Peyer's patch (tissue), 4 donors: Measurements from ENCODE around the gene CCDC81. TPM values are rescaled to one million over a fixed set of nuclear protein-coding genes. Genes with fewer than 3 reads are reported as not detected.

Source experiments
- DNase-seq, 3 donors: peaks; one replicate each; pipeline ENCODE4 v3.0.0-alpha.2; 2017 to 2019
- H3K27ac ChIP-seq, 4 donors: fragments of 200-600 bp; sonication (generic); one replicate each; pipeline ENCODE4 v1.5.1; 2016 to 2019
- H3K27me3 ChIP-seq, 2 donors: fragments of 200-600 bp; sonication (generic); one replicate each; pipeline ENCODE4 v1.5.1; 2019
- H3K36me3 ChIP-seq, 3 donors: fragments of 200-600 bp; sonication (generic); one replicate each; pipeline ENCODE4 v1.5.1; 2016 to 2019
- H3K4me1 ChIP-seq, 4 donors: fragments of 200-600 bp; sonication (generic); one replicate each; pipeline ENCODE4 v1.5.1; 2016 to 2019
- H3K4me3 ChIP-seq, 4 donors: fragments of 200-600 bp; sonication (generic); 1 replicate in 3 of 4; 2 replicates in 1 of 4; pipeline ENCODE4 v1.5.1; 2016 to 2019; ENCODE audit warnings: mild to moderate bottlenecking in 1 of 4
- H3K9me3 ChIP-seq, 4 donors: fragments of 200-600 bp; sonication (generic); one replicate each; pipeline ENCODE4 v1.5.1; 2016 to 2019; ENCODE audit warnings: mild to moderate bottlenecking in 1 of 4
- POLR2A ChIP-seq, 2 donors: fragments of 450-650 bp; IDR thresholded peaks; one replicate each; pipeline ENCODE4 v1.5.1; 2017; ENCODE audit warnings: antibody characterized with exemption in 2 of 2, mild to moderate bottlenecking in 2 of 2, moderate library complexity in 2 of 2
- total RNA-seq, 4 donors: library from RNA; depleted of rRNA; stranded (reverse); fragments of >200 nt; gene quantifications; one replicate each; pipeline ENCODE4 v1.1.0, GENCODE V29; 2016
- TF ChIP-seq, protein P1 (sequence below), 6 experiments: fragments of 450-650 bp in 4 of 6; fragments of 200-600 bp in 2 of 6; sonication (generic) in 1 of 6; IDR thresholded peaks; one replicate each; pipeline ENCODE4 v1.5.1; 2017 to 2019; ENCODE audit warnings: antibody characterized with exemption in 6 of 6, mild to moderate bottlenecking in 3 of 6, moderate library complexity in 1 of 6

Gene CCDC81
- total RNA-seq, 4 donors from 2014 or later: 3.1 to 22.3 TPM; not detected in 2

DNA sequence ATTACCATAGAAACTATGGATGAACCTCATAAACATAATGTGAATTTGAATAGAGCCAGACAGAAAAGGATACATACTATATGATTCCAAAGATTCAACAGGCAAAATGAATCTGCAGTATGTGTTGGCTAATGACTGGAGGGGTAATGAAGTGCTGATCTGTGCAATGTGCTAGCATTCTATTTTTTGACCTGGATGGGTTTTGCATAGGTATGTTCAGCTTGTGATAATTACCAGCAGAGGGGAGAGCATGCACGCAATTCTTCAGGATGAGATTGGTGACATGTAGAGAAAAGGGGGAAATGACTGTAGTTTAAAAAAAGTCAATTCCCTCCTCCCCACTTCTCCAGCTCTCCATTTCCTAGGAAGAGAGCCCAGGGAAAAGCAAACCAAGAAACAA lies 618 bp upstream of the CCDC81 start:
- Histone ChIP-seq H3K4me1 (no peaks in the 10 kb centered on the region), H3K4me3 (no peak overlapping the region), H3K36me3 (no peaks in the 10 kb centered on the region), H3K27me3 (no peaks in the 10 kb centered on the region), H3K9me3 (no peaks in the 10 kb centered on the region), H3K27ac (no peak overlapping the region)
- no peak for DNase-seq
- TF ChIP-seq, protein P1, sequence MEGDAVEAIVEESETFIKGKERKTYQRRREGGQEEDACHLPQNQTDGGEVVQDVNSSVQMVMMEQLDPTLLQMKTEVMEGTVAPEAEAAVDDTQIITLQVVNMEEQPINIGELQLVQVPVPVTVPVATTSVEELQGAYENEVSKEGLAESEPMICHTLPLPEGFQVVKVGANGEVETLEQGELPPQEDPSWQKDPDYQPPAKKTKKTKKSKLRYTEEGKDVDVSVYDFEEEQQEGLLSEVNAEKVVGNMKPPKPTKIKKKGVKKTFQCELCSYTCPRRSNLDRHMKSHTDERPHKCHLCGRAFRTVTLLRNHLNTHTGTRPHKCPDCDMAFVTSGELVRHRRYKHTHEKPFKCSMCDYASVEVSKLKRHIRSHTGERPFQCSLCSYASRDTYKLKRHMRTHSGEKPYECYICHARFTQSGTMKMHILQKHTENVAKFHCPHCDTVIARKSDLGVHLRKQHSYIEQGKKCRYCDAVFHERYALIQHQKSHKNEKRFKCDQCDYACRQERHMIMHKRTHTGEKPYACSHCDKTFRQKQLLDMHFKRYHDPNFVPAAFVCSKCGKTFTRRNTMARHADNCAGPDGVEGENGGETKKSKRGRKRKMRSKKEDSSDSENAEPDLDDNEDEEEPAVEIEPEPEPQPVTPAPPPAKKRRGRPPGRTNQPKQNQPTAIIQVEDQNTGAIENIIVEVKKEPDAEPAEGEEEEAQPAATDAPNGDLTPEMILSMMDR (IDR thresholded peaks at IDR 0.05): no peak
- TF ChIP-seq POLR2A (IDR thresholded peaks at IDR 0.05): no peak

DNA sequence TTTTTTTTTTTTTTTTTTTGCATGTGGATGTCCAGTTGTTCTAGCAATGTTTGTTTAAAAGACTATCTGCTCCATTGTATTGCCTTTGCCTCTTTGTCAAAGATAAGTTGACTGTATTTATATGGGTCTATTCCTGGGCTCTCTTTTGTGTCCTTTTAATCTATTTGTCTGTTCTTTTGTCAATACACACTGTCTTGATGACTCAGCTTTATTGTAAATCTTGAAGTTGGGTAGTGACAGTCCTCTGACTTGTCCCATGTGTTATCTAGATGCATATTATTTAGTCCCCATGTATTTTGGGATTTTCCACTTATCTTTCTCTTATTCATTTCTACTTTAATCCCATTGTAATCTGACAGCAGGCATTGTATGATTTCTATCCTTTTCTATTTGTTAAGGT lies 3.3 kb downstream of the CCDC81 start:
- H3K4me1 ChIP-seq: no peaks in the 10 kb centered on the region

DNA sequence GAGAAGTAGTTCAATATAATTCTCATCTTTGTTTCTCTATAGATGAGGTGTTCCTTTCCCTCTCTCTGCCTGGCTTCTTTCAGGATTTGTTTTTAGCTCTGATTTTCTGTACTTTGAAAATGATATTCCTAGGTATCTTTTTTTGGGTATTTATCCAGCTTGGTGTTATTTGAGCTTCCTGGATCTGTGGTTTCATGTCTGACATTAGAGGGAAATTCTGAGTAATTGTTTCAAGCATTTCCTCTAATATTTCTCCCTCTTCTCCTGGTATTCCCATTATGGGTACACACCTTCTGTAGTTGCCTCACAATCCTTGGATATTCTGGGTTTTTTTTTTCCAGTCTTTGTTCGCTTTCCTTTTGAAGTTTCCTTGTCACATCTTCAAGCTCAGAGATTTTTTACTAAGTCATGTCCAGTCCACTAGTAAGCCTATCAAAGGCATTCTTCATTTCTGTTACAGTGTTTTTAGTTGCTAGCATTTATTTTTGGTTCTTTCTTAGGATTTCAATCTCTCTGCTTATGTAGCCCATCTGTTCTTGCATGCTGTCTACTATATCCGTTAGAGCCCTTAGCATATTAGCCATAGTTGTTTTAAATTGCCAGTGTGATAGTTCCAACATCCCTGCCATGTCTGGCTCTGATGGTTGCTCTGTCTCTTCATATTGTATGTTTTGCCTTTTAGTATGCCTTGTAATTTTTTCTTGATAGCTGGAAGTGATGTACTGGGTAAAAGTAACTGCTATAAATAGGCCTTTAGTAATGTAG lies 5.8 kb downstream of the CCDC81 start:
- no peaks in the 10 kb centered on the region for H3K4me1 ChIP-seq

More for the DNA sequence above, 3.3 kb downstream of the CCDC81 start:
- Histone ChIP-seq H3K9me3 (no peaks in the 10 kb centered on the region), H3K4me3 (no peak overlapping the region), H3K27me3 (no peaks in the 10 kb centered on the region), H3K36me3 (no peaks in the 10 kb centered on the region), H3K27ac (no peak overlapping the region)
- DNase-seq: no peak
- no peak for TF ChIP-seq POLR2A (IDR thresholded peaks at IDR 0.05)
- TF ChIP-seq, protein P1 (IDR thresholded peaks at IDR 0.05): no peak

DNA sequence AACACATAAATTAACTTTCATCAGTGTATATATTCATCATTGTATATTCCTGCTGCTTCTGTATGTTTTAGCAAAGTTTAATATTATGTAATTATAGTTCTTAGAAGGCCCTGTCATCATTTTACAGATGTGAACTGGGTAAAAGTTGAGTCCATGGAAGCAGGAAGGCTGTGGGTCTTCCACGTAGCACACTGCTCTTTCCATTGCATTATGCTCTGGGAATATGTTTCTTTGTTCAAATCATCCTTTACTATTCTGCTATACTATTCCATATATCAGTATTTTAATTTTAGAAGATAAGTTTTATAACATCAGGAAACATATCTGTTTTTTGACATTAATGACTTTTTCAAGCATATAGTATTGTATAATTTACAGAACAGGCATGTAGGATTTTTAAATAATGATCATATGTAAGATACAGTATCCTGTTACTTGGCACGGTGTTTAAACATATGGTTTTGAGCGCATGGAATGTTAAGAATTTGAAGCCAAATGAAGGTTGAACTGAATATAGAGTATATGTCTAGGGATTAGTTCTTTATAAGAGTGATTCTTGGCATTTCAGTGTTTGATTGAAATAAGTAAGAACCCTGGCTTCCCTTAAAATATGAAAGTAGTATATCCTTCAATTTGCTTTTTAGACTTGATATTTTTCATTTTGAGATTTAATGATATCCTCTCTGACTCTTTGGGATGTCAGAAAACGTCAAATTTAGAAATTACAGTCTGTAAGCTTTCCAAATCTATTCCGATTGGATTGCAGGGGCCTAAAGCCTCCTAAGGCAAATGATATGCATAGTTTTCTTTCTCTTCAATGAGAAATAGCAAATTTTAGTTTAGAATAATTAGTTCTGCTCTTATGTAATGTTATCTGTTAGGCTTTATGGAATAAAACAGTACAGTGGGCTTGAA lies 8.6 kb downstream of the CCDC81 start:
- TF ChIP-seq POLR2A (IDR thresholded peaks at IDR 0.05): no peak
- TF ChIP-seq, protein P1 (IDR thresholded peaks at IDR 0.05): no peak
- Histone ChIP-seq H3K4me3 (no peak overlapping the region), H3K9me3 (no peaks in the 10 kb centered on the region), H3K36me3 (no peaks in the 10 kb centered on the region), H3K27me3 (no peaks in the 10 kb centered on the region), H3K4me1 (no peaks in the 10 kb centered on the region), H3K27ac (no peak overlapping the region)
- no peak for DNase-seq

More for the DNA sequence above, 5.8 kb downstream of the CCDC81 start:
- no peak for DNase-seq
- Histone ChIP-seq H3K36me3 (no peaks in the 10 kb centered on the region), H3K27me3 (no peaks in the 10 kb centered on the region), H3K27ac (no peak overlapping the region), H3K9me3 (no peaks in the 10 kb centered on the region), H3K4me3 (no peak overlapping the region)
- TF ChIP-seq, protein P1 (IDR thresholded peaks at IDR 0.05): no peak
- TF ChIP-seq POLR2A (IDR thresholded peaks at IDR 0.05): no peak

DNA sequence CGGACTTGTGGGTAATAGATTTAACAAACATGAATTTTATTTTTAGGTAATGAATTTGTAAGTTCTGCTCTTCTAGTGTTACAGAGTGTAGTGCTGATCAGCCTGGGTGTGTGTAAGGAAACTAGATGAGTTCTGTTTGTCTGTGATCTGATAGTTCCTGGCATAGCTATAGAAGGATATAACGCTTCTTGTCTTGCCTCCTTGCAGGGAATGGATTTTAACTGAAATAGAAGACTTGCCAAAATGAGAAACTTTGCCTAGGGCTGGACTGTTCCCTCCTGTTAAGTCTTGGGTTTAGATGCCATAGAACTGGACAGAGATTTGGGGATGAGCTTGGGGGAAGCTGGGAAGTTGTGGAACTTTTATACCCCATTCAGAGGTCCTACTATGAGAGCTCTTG lies 11.6 kb downstream of the CCDC81 start:
- TF ChIP-seq, protein P1 (IDR thresholded peaks at IDR 0.05): no peak
- no peak for TF ChIP-seq POLR2A (IDR thresholded peaks at IDR 0.05)
- DNase-seq: no peak
- H3K9me3 ChIP-seq: no peaks in the 10 kb centered on the region
- H3K27ac ChIP-seq: no peak overlapping the region
- no peak overlapping the region for H3K4me3 ChIP-seq
- H3K36me3 ChIP-seq: no peaks in the 10 kb centered on the region
- H3K27me3 ChIP-seq: no peaks in the 10 kb centered on the region
- H3K4me1 ChIP-seq: no peaks in the 10 kb centered on the region
